ENCODE results near the gene RHOXF2B. TPM values are rescaled to one million over a fixed set of nuclear protein-coding genes. Genes with fewer than 3 reads are reported as not detected.
"Not testable (repeated sequence)": the region's sequence is repeated elsewhere in the genome, so short reads cannot be mapped to it uniquely, and the experiment has no call there.

RHOXF2B gene
- total RNA-seq, 3 donors from 2014 or later: not detected

- ATAC-seq: no peak
- H3K9me3 ChIP-seq: no peaks in the 10 kb centered on the region
Measured at GRCh38 chrX:120090208-120090607, 12.7 kb upstream of the RHOXF2B start.

GRCh38 chrX:120087289-120088017, 10.0 kb upstream of the RHOXF2B start:
- intact Hi-C loops (cut with DNase I, micrococcal nuclease): no loop called here

More at GRCh38 chrX:120090208-120090607, 12.7 kb upstream of the RHOXF2B start:
- H3K36me3 ChIP-seq (ENCODE audit: low read depth): no peaks in the 10 kb centered on the region
- H3K4me3 ChIP-seq: no peak overlapping the region
- H3K4me1 ChIP-seq (ENCODE audit: low read depth): no peaks in the 10 kb centered on the region
- DNase-seq: no peak
- intact Hi-C loops (cut with DNase I, micrococcal nuclease): no loop called here
- TF ChIP-seq CTCF (IDR thresholded peaks at IDR 0.05): no peak

GRCh38 chrX:120085553-120086185, 8.2 kb upstream of the RHOXF2B start:
- H3K4me3 ChIP-seq; H3K36me3 ChIP-seq (ENCODE audit: low read depth); DNase-seq; H3K4me1 ChIP-seq (ENCODE audit: low read depth); H3K9me3 ChIP-seq; intact Hi-C loops (cut with DNase I, micrococcal nuclease): not testable (repeated sequence)
- ATAC-seq: peak; percentile 47

More at GRCh38 chrX:120087289-120088017, 10.0 kb upstream of the RHOXF2B start:
- no peak for TF ChIP-seq CTCF (IDR thresholded peaks at IDR 0.05)
- Histone ChIP-seq H3K4me1 (ENCODE audit: low read depth) (no peaks in the 10 kb centered on the region), H3K36me3 (ENCODE audit: low read depth) (no peaks in the 10 kb centered on the region), H3K9me3 (no peaks in the 10 kb centered on the region), H3K4me3 (no peak overlapping the region)
- no peak for DNase-seq
- ATAC-seq: no peak

- H3K4me1 ChIP-seq (ENCODE audit: low read depth); H3K36me3 ChIP-seq (ENCODE audit: low read depth); ATAC-seq; H3K9me3 ChIP-seq; H3K4me3 ChIP-seq; DNase-seq; intact Hi-C loops (cut with DNase I, micrococcal nuclease): not testable (repeated sequence)
Measured at GRCh38 chrX:120066169-120066568, 11.3 kb downstream of the RHOXF2B start.

- H3K4me1 ChIP-seq (ENCODE audit: low read depth); H3K9me3 ChIP-seq; H3K4me3 ChIP-seq; DNase-seq; intact Hi-C loops (cut with DNase I, micrococcal nuclease); ATAC-seq; H3K36me3 ChIP-seq (ENCODE audit: low read depth): not testable (repeated sequence)
Measured at GRCh38 chrX:120042712-120043111, 34.8 kb downstream of the RHOXF2B start.

GRCh38 chrX:120042247-120042646, 35.2 kb downstream of the RHOXF2B start:
- H3K4me1 ChIP-seq (ENCODE audit: low read depth); intact Hi-C loops (cut with DNase I, micrococcal nuclease); ATAC-seq: not testable (repeated sequence)

GRCh38 chrX:120040176-120040575, 37.3 kb downstream of the RHOXF2B start:
- H3K4me3 ChIP-seq; H3K9me3 ChIP-seq; intact Hi-C loops (cut with DNase I, micrococcal nuclease); H3K4me1 ChIP-seq (ENCODE audit: low read depth); ATAC-seq; DNase-seq; H3K36me3 ChIP-seq (ENCODE audit: low read depth): not testable (repeated sequence)

More at GRCh38 chrX:120042247-120042646, 35.2 kb downstream of the RHOXF2B start:
- not testable (repeated sequence) for H3K36me3 ChIP-seq (ENCODE audit: low read depth); H3K9me3 ChIP-seq; H3K4me3 ChIP-seq; DNase-seq

- H3K4me3 ChIP-seq; H3K9me3 ChIP-seq; DNase-seq; H3K4me1 ChIP-seq (ENCODE audit: low read depth); intact Hi-C loops (cut with DNase I, micrococcal nuclease); H3K36me3 ChIP-seq (ENCODE audit: low read depth): not testable (repeated sequence)
- ATAC-seq: peak; percentile 16
Measured at GRCh38 chrX:120039087-120039733, 38.3 kb downstream of the RHOXF2B start.
